ENCODE results near the gene CPNE1. TPM values are rescaled to one million over a fixed set of nuclear protein-coding genes. Genes with fewer than 3 reads are reported as not detected.

The CPNE1 gene
- total and polyA plus RNA-seq, 2 donors (not counting 1 experiment from before 2014, with no cell fraction given) = 88.8 to 146 TPM

DNA sequence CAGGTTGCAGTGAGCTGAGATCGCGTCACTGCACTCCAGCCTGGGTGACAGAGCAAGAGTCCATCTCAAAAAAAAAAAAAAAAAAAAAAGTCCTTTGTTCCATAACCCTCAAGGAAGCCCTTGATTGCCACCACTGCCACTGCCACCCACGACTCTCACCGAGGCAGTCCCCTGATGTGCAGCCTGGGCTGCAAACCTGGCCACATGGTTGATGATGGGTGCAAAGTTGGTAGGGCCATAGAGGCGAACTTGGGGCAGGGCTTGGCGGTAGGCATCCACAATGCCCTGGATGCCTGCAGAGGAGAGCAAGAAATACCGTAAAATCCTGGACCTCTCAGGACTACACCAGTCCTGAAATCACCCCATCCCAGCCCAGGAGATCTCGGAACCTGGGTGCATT is 37.6 kb downstream of the CPNE1 start:
- Histone ChIP-seq H3K36me3 (ENCODE audit: control insufficient read depth, insufficient read depth, low read length) (peaks cover 15% of the 10 kb centered on the region), H3K27ac (ENCODE audit: insufficient read depth, low read length) (no peak overlapping the region), H3K9ac (ENCODE audit: insufficient read depth, low read length) (no peak overlapping the region), H3K27me3 (ENCODE audit: control insufficient read depth, insufficient read depth, low read length) (no peaks in the 10 kb centered on the region), H3K4me3 (replicated peaks in 1 of 4; ENCODE audit: control extremely low read depth in 1 of 4, insufficient read depth in 1 of 4, low read depth in 3 of 4, low read length in 4 of 4) (no peak overlapping the region), H3K4me2 (ENCODE audit: extremely low read depth, insufficient read depth, low read length) (no peak overlapping the region), H2AFZ (ENCODE audit: low read length) (no peak overlapping the region), H3K9me3 (ENCODE audit: control insufficient read depth, insufficient read depth, low read depth, low read length) (no peaks in the 10 kb centered on the region), H4K20me1 (ENCODE audit: control insufficient read depth, extremely low read depth, insufficient read depth, low read length) (no peaks in the 10 kb centered on the region), H3K4me1 (ENCODE audit: control insufficient read depth, extremely low read depth, insufficient read depth, low read length) (no peaks in the 10 kb centered on the region), H3K79me2 (ENCODE audit: control insufficient read depth, insufficient read depth, low read length) (no peaks in the 10 kb centered on the region)
- no peak for TF ChIP-seq EZH2 (IDR thresholded peaks at IDR 0.05; ENCODE audit: low read length, missing control alignments)
- TF ChIP-seq, protein P1, sequence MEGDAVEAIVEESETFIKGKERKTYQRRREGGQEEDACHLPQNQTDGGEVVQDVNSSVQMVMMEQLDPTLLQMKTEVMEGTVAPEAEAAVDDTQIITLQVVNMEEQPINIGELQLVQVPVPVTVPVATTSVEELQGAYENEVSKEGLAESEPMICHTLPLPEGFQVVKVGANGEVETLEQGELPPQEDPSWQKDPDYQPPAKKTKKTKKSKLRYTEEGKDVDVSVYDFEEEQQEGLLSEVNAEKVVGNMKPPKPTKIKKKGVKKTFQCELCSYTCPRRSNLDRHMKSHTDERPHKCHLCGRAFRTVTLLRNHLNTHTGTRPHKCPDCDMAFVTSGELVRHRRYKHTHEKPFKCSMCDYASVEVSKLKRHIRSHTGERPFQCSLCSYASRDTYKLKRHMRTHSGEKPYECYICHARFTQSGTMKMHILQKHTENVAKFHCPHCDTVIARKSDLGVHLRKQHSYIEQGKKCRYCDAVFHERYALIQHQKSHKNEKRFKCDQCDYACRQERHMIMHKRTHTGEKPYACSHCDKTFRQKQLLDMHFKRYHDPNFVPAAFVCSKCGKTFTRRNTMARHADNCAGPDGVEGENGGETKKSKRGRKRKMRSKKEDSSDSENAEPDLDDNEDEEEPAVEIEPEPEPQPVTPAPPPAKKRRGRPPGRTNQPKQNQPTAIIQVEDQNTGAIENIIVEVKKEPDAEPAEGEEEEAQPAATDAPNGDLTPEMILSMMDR (conservative IDR thresholded peaks at IDR 0.05 in 1 of 2, IDR thresholded peaks at IDR 0.05 in 1 of 2; ENCODE audit: low read depth in 1 of 2, low read length in 2 of 2) = no peak
- DNase-seq (ENCODE audit: low read depth in 2 of 2) = no peak

- no peaks in the 10 kb centered on the region for H4K20me1 ChIP-seq (ENCODE audit: control insufficient read depth, extremely low read depth, insufficient read depth, low read length)
- H3K4me1 ChIP-seq (ENCODE audit: control insufficient read depth, extremely low read depth, insufficient read depth, low read length) = no peaks in the 10 kb centered on the region
- H3K9ac ChIP-seq (ENCODE audit: insufficient read depth, low read length) = no peak overlapping the region
- TF ChIP-seq EZH2 (IDR thresholded peaks at IDR 0.05; ENCODE audit: low read length, missing control alignments) = no peak
- TF ChIP-seq, protein P1 (conservative IDR thresholded peaks at IDR 0.05 in 1 of 2, IDR thresholded peaks at IDR 0.05 in 1 of 2; ENCODE audit: low read depth in 1 of 2, low read length in 2 of 2) = no peak
- no peak overlapping the region for H3K4me2 ChIP-seq (ENCODE audit: extremely low read depth, insufficient read depth, low read length)
- H3K27ac ChIP-seq (ENCODE audit: insufficient read depth, low read length) = no peak overlapping the region
- H3K9me3 ChIP-seq (ENCODE audit: control insufficient read depth, insufficient read depth, low read depth, low read length) = no peaks in the 10 kb centered on the region
- H3K4me3 ChIP-seq (replicated peaks in 1 of 4; ENCODE audit: control extremely low read depth in 1 of 4, insufficient read depth in 1 of 4, low read depth in 3 of 4, low read length in 4 of 4) = no peak overlapping the region
- peaks cover 16% of the 10 kb centered on the region for H3K36me3 ChIP-seq (ENCODE audit: control insufficient read depth, insufficient read depth, low read length)
- no peaks in the 10 kb centered on the region for H3K27me3 ChIP-seq (ENCODE audit: control insufficient read depth, insufficient read depth, low read length)
- DNase-seq (ENCODE audit: low read depth in 2 of 2) = no peak
- no peak overlapping the region for H2AFZ ChIP-seq (ENCODE audit: low read length)
- no peaks in the 10 kb centered on the region for H3K79me2 ChIP-seq (ENCODE audit: control insufficient read depth, insufficient read depth, low read length)
Measured at GRCh38 chr20:35626386-35627001, 38.2 kb downstream of the CPNE1 start.

DNA sequence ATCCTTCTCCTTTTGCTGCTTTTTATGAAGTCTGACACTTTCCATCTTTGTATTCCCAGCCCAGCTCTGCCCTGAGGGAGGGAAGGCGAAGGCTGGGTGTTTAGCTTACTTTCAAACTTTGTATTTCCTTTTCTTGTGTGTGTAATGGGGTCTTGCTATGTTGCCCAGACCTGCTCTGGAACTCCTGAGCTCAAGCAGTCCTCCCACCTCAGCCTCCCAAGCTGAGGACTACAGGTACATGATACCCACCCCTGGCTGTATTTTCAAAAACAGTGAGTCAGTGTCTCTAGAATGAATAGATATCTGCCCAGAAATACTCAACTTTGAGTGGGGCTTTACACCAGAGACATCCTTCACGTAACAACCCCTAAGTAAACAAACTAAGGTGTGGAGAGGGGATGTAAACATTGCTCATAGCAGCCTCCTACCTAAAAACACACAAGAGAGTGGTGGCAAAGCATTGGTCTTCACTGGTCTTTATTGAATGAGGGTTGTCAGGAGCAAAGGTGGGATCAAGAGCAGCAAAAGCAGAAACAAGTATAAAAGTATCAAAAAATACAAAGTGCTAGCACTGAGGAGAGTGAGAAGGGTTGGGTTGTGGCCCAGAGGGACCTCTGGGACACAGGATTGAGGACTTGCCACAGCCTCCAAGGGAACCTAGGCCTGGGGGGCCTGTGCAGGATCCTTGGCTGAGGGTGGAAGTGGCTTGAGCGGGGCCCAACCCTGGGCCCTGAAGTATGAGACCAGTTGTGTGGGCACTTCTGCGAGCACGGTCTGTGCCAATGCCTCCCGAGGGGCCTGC is 38.9 kb downstream of the CPNE1 start:
- no peak overlapping the region for H3K4me2 ChIP-seq (ENCODE audit: extremely low read depth, insufficient read depth, low read length)
- no peaks in the 10 kb centered on the region for H3K4me1 ChIP-seq (ENCODE audit: control insufficient read depth, extremely low read depth, insufficient read depth, low read length)
- H3K9me3 ChIP-seq (ENCODE audit: control insufficient read depth, insufficient read depth, low read depth, low read length) = no peaks in the 10 kb centered on the region
- no peak overlapping the region for H3K4me3 ChIP-seq (replicated peaks in 1 of 4; ENCODE audit: control extremely low read depth in 1 of 4, insufficient read depth in 1 of 4, low read depth in 3 of 4, low read length in 4 of 4)
- H4K20me1 ChIP-seq (ENCODE audit: control insufficient read depth, extremely low read depth, insufficient read depth, low read length) = no peaks in the 10 kb centered on the region
- TF ChIP-seq, protein P1 (conservative IDR thresholded peaks at IDR 0.05 in 1 of 2, IDR thresholded peaks at IDR 0.05 in 1 of 2; ENCODE audit: low read depth in 1 of 2, low read length in 2 of 2) = no peak
- TF ChIP-seq EZH2 (IDR thresholded peaks at IDR 0.05; ENCODE audit: low read length, missing control alignments) = no peak
- no peak overlapping the region for H2AFZ ChIP-seq (ENCODE audit: low read length)
- peaks cover 16% of the 10 kb centered on the region for H3K36me3 ChIP-seq (ENCODE audit: control insufficient read depth, insufficient read depth, low read length)
- no peaks in the 10 kb centered on the region for H3K79me2 ChIP-seq (ENCODE audit: control insufficient read depth, insufficient read depth, low read length)
- no peak overlapping the region for H3K9ac ChIP-seq (ENCODE audit: insufficient read depth, low read length)
- H3K27me3 ChIP-seq (ENCODE audit: control insufficient read depth, insufficient read depth, low read length) = no peaks in the 10 kb centered on the region
- DNase-seq (ENCODE audit: low read depth in 2 of 2) = no peak
- no peak overlapping the region for H3K27ac ChIP-seq (ENCODE audit: insufficient read depth, low read length)

Measured in fibroblast of lung (primary cell).